MCF 10A (cell line): Measurements from ENCODE around the gene DDX31. TPM values are rescaled to one million over a fixed set of nuclear protein-coding genes. Genes with fewer than 3 reads are reported as not detected.

Experiments
- BruUV-seq: library from RNA; stranded (reverse); fragments of 400-500 nt; replicated peaks from 2 replicates; lab custom pipeline; 2021; lab: Mats Ljungman, UMichigan
- CTCF ChIA-PET: fragments of 300-600 bp; sonication (Branson Sonifier 250); formaldehyde crosslinking; extraction: SDS; loops from one replicate; lab custom pipeline; 2021; ENCODE audit warnings: antibody characterized with exemption, inconsistent platforms; lab: Yijun Ruan, JAX
- POLR2A ChIA-PET: fragments of 300-600, 350-650 bp; sonication (Branson Sonifier 250); formaldehyde crosslinking; extraction: SDS; loops from one replicate; lab custom pipeline; 2020; ENCODE audit warnings: antibody characterized with exemption, inconsistent platforms; lab: Yijun Ruan, JAX
- DNase-seq: peaks from one replicate; pipeline ENCODE4 v3.0.0-alpha.2; 2018; ENCODE audit not compliant: unreplicated experiment
- H3K27ac Mint-ChIP-seq: one replicate; pipeline ENCODE4 v1.8.0; 2022; ENCODE audit warnings: mild to moderate bottlenecking, low read depth, mixed read lengths; ENCODE audit not compliant: unreplicated experiment
- H3K27me3 Mint-ChIP-seq: one replicate; pipeline ENCODE4 v1.8.0; 2022; ENCODE audit warnings: mixed read lengths; ENCODE audit not compliant: insufficient read depth, unreplicated experiment
- H3K36me3 Mint-ChIP-seq: one replicate; pipeline ENCODE4 v1.8.0; 2022; ENCODE audit warnings: mild to moderate bottlenecking, moderate library complexity, mixed read lengths; ENCODE audit not compliant: insufficient read depth, unreplicated experiment
- H3K4me1 Mint-ChIP-seq: one replicate; pipeline ENCODE4 v1.8.0; 2022; ENCODE audit warnings: mixed read lengths; ENCODE audit not compliant: insufficient read depth, unreplicated experiment
- H3K4me3 Mint-ChIP-seq: one replicate; pipeline ENCODE4 v1.8.0; 2022; ENCODE audit warnings: mild to moderate bottlenecking, moderate library complexity, mixed read lengths; ENCODE audit not compliant: unreplicated experiment
- H3K9me3 Mint-ChIP-seq: one replicate; pipeline ENCODE4 v1.8.0; 2022; ENCODE audit warnings: mixed read lengths; ENCODE audit not compliant: unreplicated experiment
- CTCF ChIP-seq: fragments of 200-600 bp; IDR thresholded peaks from one replicate; pipeline ENCODE4 v1.8.0; 2022; ENCODE audit warnings: antibody characterized with exemption, mild to moderate bottlenecking; ENCODE audit not compliant: unreplicated experiment
- intact Hi-C: fragments of 100-400 bp; cut with micrococcal nuclease; formaldehyde crosslinking; loops from 2 replicates; pipeline ENCODE4 v1.14.1; 2022
- total RNA-seq: library from RNA; stranded (reverse); gene quantifications from 2 replicates; pipeline ENCODE4 v1.2.3, GENCODE V29; 2022

DDX31 gene
- total RNA-seq, 1 experiment from 2014 or later = 28.8 TPM

GRCh38 chr9:132547976-132548730 lies 121.6 kb downstream of the DDX31 start:
- POLR2A ChIA-PET = no interaction called here
- no TSS peak for BruUV-seq
- TF ChIP-seq CTCF = no peak
- no peak for DNase-seq
- CTCF ChIA-PET = interaction anchor here (0.6 kb wide), 1 partner anchor 285 kb away, joined by 4 read pairs; no protein-coding TSS in a partner anchor
- no peaks in the 10 kb centered on the region for H3K9me3 Mint-ChIP-seq
- peaks cover 65% of the 10 kb centered on the region for H3K27me3 Mint-ChIP-seq
- H3K4me3 Mint-ChIP-seq = no peak overlapping the region
- intact Hi-C loops = no loop called here
- no peaks in the 10 kb centered on the region for H3K4me1 Mint-ChIP-seq
- no peak overlapping the region for H3K27ac Mint-ChIP-seq
- H3K36me3 Mint-ChIP-seq = no peaks in the 10 kb centered on the region

- POLR2A ChIA-PET = no interaction called here
- H3K27me3 Mint-ChIP-seq = peaks cover 68% of the 10 kb centered on the region
- CTCF ChIA-PET = no interaction called here
- TF ChIP-seq CTCF = no peak
- no peak for DNase-seq
- H3K4me1 Mint-ChIP-seq = no peaks in the 10 kb centered on the region
- intact Hi-C loops = no loop called here
- no peaks in the 10 kb centered on the region for H3K9me3 Mint-ChIP-seq
- H3K36me3 Mint-ChIP-seq = no peaks in the 10 kb centered on the region
- H3K4me3 Mint-ChIP-seq = no peak overlapping the region
- H3K27ac Mint-ChIP-seq = no peak overlapping the region
- no TSS peak for BruUV-seq
These were observed 122.3 kb downstream of the DDX31 start for GRCh38 chr9:132547436-132547835.

- intact Hi-C loops = no loop called here
- CTCF ChIA-PET = interaction anchor here (0.7 kb wide), 2 partner anchors 32 to 1294 kb away, joined by 3 to 4 read pairs; no protein-coding TSS in a partner anchor
- H3K27me3 Mint-ChIP-seq = peaks cover 68% of the 10 kb centered on the region
These were observed 122.7 kb downstream of the DDX31 start for GRCh38 chr9:132547052-132547431.

More at GRCh38 chr9:132547052-132547431, 122.7 kb downstream of the DDX31 start:
- H3K9me3 Mint-ChIP-seq = no peaks in the 10 kb centered on the region
- no peak overlapping the region for H3K4me3 Mint-ChIP-seq
- no TSS peak for BruUV-seq
- TF ChIP-seq CTCF = no peak
- H3K4me1 Mint-ChIP-seq = no peaks in the 10 kb centered on the region
- DNase-seq = no peak
- H3K36me3 Mint-ChIP-seq = no peaks in the 10 kb centered on the region
- H3K27ac Mint-ChIP-seq = no peak overlapping the region
- POLR2A ChIA-PET = no interaction called here
